Activated T-helper 1 cell treated with Interleukin-2 at 50 U/mL for 16 hours (primary cell): ENCODE results near the gene NME5.
"Not testable (repeated sequence)": the region's sequence is repeated elsewhere in the genome, so short reads cannot be mapped to it uniquely, and the experiment has no call there.

Source experiments
- DNase-seq: peaks from one replicate; pipeline ENCODE4 v3.0.0-alpha.2; 2020; ENCODE audit warnings: low read depth

Gene NME5

DNA sequence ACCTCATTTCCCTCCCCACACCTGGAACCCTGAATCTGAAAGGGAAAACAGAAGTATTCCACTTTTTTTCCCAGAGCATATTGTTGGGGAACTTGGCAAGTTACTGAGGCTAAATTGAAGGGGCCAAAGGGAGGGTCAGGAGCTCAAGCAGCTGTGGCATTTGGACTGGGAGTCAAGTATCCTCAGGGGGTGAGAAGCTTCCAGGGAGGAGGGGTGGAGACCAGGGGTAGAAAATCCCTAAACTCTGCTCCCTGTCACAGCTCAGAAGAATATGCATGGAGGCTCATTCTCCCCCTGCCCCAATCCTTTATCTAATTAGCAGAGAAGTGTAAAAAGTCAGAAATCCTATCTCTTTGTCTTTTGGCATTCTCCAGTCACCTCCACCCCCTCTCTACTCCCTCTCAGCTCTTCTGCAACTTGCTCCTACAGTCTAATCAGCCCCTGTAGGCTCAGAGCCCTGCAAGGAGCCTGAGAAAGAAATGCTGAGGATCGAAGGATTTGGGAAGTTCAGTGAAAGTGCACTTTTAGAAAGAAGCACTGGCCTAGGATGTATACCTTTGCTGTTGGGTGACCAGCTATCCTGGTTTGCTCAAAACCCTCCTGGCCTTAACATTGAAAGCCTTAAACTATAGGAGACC is 61.1 kb downstream of the NME5 start:
- DNase-seq = no peak

DNA sequence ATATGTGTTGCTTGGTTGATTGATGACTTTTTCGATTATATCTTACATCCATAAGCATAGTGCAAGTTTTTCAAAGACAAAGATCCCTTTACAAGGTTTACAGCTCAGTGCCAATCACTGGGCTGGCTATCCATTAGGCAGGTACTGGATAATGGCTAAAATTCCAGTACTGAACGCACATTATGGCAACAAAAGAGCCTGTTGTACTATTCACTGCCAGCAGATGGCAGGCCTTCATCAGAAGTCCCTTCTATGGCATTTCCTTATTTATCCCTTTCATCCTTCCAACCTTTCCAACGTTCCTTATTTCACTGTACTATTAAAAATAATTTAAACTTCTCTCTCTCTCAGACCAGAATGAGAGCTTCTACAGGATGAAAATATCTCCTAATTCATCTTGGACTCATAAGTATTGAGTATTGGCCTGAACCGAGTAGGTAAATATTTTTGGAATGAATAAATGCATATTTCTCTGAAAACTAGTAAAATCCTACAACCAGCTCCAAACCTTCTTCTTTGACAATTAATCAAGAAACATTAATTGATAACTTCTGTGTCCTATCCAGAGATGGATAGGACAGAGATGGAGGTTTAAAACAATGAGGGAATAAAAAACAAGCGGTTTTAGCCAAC is 62.0 kb downstream of the NME5 start:
- DNase-seq = no peak

DNA sequence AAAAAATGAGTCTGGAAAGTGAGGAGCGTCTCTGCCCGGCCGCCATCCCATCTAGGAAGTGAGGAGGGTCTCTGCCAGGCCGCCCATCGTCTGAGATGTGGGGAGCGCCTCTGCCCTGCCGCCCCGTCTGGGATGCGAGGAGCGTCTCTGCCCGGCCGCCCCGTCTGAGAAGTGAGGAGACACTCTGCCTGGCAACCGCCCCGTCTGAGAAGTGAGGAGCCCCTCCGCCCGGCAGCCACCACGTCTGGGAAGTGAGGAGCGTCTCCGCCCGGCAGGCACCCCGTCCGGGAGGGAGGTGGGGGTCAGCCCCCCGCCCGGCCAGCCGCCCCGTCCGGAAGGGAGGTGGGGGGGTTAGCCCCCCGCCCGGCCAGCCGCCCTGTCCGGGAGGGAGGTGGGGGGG is 69.2 kb downstream of the NME5 start:
- not testable (repeated sequence) for DNase-seq

DNA sequence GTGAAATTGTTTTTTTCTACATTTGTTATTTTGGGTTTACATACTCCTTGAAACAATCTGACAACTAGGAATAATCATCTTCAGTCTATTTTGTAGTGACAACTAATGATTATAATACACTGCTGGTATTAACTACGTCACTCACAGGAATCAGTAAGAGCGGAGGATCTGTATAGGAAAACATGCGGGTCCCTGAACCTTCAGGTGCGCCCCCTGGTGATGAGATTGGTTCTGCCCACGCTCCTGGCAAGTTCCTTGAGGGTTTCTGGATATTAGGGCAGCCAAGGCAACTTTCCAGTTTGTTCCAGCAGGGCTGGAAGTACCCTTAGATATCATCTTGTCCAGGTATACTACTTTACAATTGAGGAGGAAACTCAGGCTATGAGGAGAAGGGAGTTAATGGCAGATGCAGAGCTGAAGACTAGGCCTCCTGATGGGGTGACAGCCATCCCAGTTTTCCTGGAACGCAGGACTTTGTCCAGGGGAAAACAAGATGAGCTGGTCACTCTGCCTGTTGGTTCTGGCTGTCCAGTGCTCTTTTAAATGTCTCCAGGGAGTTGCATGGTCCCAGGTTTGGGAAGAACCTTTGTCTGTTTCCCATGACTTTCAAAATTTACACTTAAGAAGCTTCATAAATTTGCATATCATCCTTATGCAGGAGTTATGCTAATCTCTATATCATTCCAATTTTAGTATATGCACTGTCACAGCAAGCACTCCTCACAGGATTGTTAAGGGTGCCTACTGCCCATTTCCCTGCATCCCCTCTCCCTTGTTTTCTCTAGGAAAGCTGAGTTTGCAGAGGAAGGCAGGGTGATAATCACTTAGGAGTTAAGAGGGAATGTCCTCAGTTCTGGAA is 70.3 kb downstream of the NME5 start:
- peak; percentile 37 for DNase-seq

DNA sequence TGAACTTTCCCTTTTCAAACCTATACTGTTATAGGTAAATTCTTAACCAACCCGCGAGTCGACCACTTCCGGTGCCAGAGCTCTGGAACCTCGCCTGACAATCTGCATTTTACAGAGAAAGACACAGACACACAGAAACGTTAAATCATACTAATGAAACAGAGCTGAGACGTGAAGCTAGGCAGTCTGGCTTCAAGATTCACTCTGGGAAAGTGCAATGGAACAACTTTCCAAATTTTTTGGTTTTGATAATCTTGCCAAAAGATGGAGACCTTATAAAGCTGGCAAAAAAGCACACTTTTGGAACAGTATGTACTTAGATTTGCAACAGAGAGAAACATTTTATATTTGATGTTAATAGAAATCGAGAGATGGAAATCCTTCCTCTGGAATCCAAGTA is 71.3 kb downstream of the NME5 start:
- DNase-seq = no peak
